Vagina (tissue), 2 donors: ENCODE measurements around the gene APLF.

Experiments used
- CTCF ChIP-seq, 3 experiments: fragments of 450-650 bp in 2 of 3; fragments of 200-600 bp in 1 of 3; sonication (generic) in 1 of 3; IDR thresholded peaks; one replicate each; pipeline ENCODE4 v1.5.1; 2017 to 2019; ENCODE audit warnings: antibody characterized with exemption in 3 of 3, mild to moderate bottlenecking in 2 of 3, moderate library complexity in 2 of 3
- POLR2A ChIP-seq, 2 donors: fragments of 450-650 bp; IDR thresholded peaks; one replicate each; pipeline ENCODE4 v1.6.1; 2017; ENCODE audit warnings: antibody characterized with exemption in 2 of 2, mild to moderate bottlenecking in 2 of 2, moderate library complexity in 2 of 2
- POLR2AphosphoS5 ChIP-seq, 2 donors: sonication (generic); formaldehyde crosslinking; IDR thresholded peaks; one replicate each; pipeline ENCODE4 v1.9.0; 2017; ENCODE audit warnings: antibody characterized with exemption in 2 of 2, mild to moderate bottlenecking in 2 of 2, low read depth in 1 of 2; ENCODE audit not compliant: insufficient read depth in 1 of 2

GRCh38 chr2:68436270-68436669 is 31.1 kb upstream of the APLF start:
- TF ChIP-seq CTCF (IDR thresholded peaks at IDR 0.05) (no peak), POLR2A (IDR thresholded peaks at IDR 0.05) (no peak), POLR2AphosphoS5 (IDR thresholded peaks at IDR 0.05; ENCODE audit: insufficient read depth in 1 of 2, low read depth in 1 of 2) (no peak)
